Activated CD4-positive, alpha-beta memory T cell treated with anti-CD3 and anti-CD28 coated beads for 36 hours (primary cell): ENCODE results near the gene NIPAL1. TPM values are rescaled to one million over a fixed set of nuclear protein-coding genes. Genes with fewer than 3 reads are reported as not detected.

Experiments used
- CTCF ChIA-PET: fragments of 350-600 bp; sonication (Branson Sonifier 250); formaldehyde crosslinking; loops from one replicate; lab custom pipeline; 2021; ENCODE audit warnings: antibody characterized with exemption, inconsistent platforms; lab: Charles Lee
- POLR2A ChIA-PET: fragments of 350-600 bp; sonication (Branson Sonifier 250); formaldehyde crosslinking; loops from one replicate; lab custom pipeline; 2021; ENCODE audit warnings: antibody characterized with exemption; lab: Charles Lee
- DNase-seq: peaks from one replicate; pipeline ENCODE4 v3.0.0-alpha.2; 2020
- H3K27ac Mint-ChIP-seq: one replicate; pipeline ENCODE4 v1.8.0; 2021; ENCODE audit warnings: mixed read lengths
- H3K27me3 Mint-ChIP-seq: one replicate; pipeline ENCODE4 v1.8.0; 2021; ENCODE audit warnings: mixed read lengths
- H3K36me3 Mint-ChIP-seq: one replicate; pipeline ENCODE4 v1.8.0; 2021; ENCODE audit warnings: mixed read lengths
- H3K4me1 Mint-ChIP-seq: one replicate; pipeline ENCODE4 v1.8.0; 2021; ENCODE audit warnings: low read depth, mixed read lengths
- H3K4me3 Mint-ChIP-seq: one replicate; pipeline ENCODE4 v1.8.0; 2021; ENCODE audit warnings: mild to moderate bottlenecking, mixed read lengths
- H3K9me3 Mint-ChIP-seq: one replicate; pipeline ENCODE4 v1.8.0; 2021; ENCODE audit warnings: mixed read lengths
- intact Hi-C: fragments of 100-400 bp; cut with micrococcal nuclease; formaldehyde crosslinking; loops from one replicate; pipeline ENCODE4 v1.15.1; 2023
- total RNA-seq, 2 experiments: library from RNA; stranded (reverse); gene quantifications; one replicate each; pipeline ENCODE4 v1.2.3, GENCODE V29; 2021

The NIPAL1 gene
- total RNA-seq, 2 experiments from 2014 or later, result 1.3 to 1.9 TPM

GRCh38 chr4:48042979-48043461, 26.4 kb downstream of the NIPAL1 start:
- Mint-ChIP-seq H3K27ac (no peak overlapping the region), H3K4me3 (no peak overlapping the region), H3K36me3 (no peaks in the 10 kb centered on the region), H3K4me1 (peaks cover 63% of the 10 kb centered on the region), H3K27me3 (peaks cover 31% of the 10 kb centered on the region), H3K9me3 (no peaks in the 10 kb centered on the region)
- CTCF ChIA-PET, result interaction anchor here (0.9 to 10.1 kb wide), 4 partner anchors 9 to 44 kb away, joined by 3 to 87 read pairs (median 6); no protein-coding TSS in a partner anchor
- POLR2A ChIA-PET, result no interaction called here
- intact Hi-C loops, result no loop called here
- DNase-seq, result no peak

- Mint-ChIP-seq H3K27ac (no peak overlapping the region), H3K36me3 (no peaks in the 10 kb centered on the region), H3K4me3 (no peak overlapping the region), H3K27me3 (peaks cover 34% of the 10 kb centered on the region), H3K9me3 (no peaks in the 10 kb centered on the region), H3K4me1 (peaks cover 65% of the 10 kb centered on the region)
- CTCF ChIA-PET, result interaction anchor here (0.9 to 10.1 kb wide), 5 partner anchors 9 to 44 kb away, joined by 3 to 87 read pairs (median 4); no protein-coding TSS in a partner anchor
- intact Hi-C loops, result no loop called here
- POLR2A ChIA-PET, result no interaction called here
- DNase-seq, result no peak
These were observed 26.9 kb downstream of the NIPAL1 start for GRCh38 chr4:48043504-48043903.

GRCh38 chr4:48044298-48044697, 27.7 kb downstream of the NIPAL1 start:
- Mint-ChIP-seq H3K4me1 (peaks cover 65% of the 10 kb centered on the region), H3K27me3 (peaks cover 33% of the 10 kb centered on the region), H3K9me3 (no peaks in the 10 kb centered on the region), H3K27ac (no peak overlapping the region), H3K4me3 (no peak overlapping the region), H3K36me3 (no peaks in the 10 kb centered on the region)
- ChIA-PET POLR2A (no interaction called here), CTCF (interaction anchor here (1.3 to 10.1 kb wide), 3 partner anchors 10 to 25 kb away, joined by 3 to 87 read pairs (median 4); no protein-coding TSS in a partner anchor)
- no peak for DNase-seq
- intact Hi-C loops, result no loop called here

GRCh38 chr4:48046059-48046458, 29.5 kb downstream of the NIPAL1 start:
- POLR2A ChIA-PET, result interaction anchor here (1.1 kb wide), 1 partner anchor 19 kb away, joined by 3 read pairs; no protein-coding TSS in a partner anchor
- Mint-ChIP-seq H3K36me3 (no peaks in the 10 kb centered on the region), H3K27ac (no peak overlapping the region), H3K9me3 (no peaks in the 10 kb centered on the region), H3K27me3 (peaks cover 39% of the 10 kb centered on the region), H3K4me3 (no peak overlapping the region), H3K4me1 (peaks cover 61% of the 10 kb centered on the region)
- CTCF ChIA-PET, result interaction anchor here (0.5 to 10.1 kb wide), 7 partner anchors 12 to 229 kb away, joined by 3 to 87 read pairs (median 4); no protein-coding TSS in a partner anchor
- intact Hi-C loops, result loop anchor here (1.0 kb wide), 1 partner anchor 30 kb away; the partner anchor contains the start of genes CNGA1 and NIPAL1
- no peak for DNase-seq

GRCh38 chr4:48047421-48047844, 30.9 kb downstream of the NIPAL1 start:
- peak; percentile 91 for DNase-seq
- peaks cover 34% of the 10 kb centered on the region for H3K27me3 Mint-ChIP-seq
- H3K9me3 Mint-ChIP-seq, result no peaks in the 10 kb centered on the region
- H3K27ac Mint-ChIP-seq, result peak overlapping the region; percentile 15
- POLR2A ChIA-PET, result interaction anchor here (0.7 to 1.8 kb wide), 3 partner anchors 12 to 27 kb away, joined by 3 to 10 read pairs (median 6); no protein-coding TSS in a partner anchor
- CTCF ChIA-PET, result interaction anchor here (0.9 to 10.1 kb wide), 6 partner anchors 13 to 62 kb away, joined by 3 to 87 read pairs (median 4); no protein-coding TSS in a partner anchor
- intact Hi-C loops, result loop anchor here (1.0 kb wide), 4 partner anchors 11 to 56 kb away; no protein-coding TSS in a partner anchor
- no peak overlapping the region for H3K4me3 Mint-ChIP-seq
- H3K36me3 Mint-ChIP-seq, result no peaks in the 10 kb centered on the region
- peaks cover 52% of the 10 kb centered on the region for H3K4me1 Mint-ChIP-seq

- Mint-ChIP-seq H3K4me3 (no peak overlapping the region), H3K36me3 (no peaks in the 10 kb centered on the region), H3K4me1 (peaks cover 47% of the 10 kb centered on the region), H3K9me3 (no peaks in the 10 kb centered on the region), H3K27me3 (peaks cover 31% of the 10 kb centered on the region), H3K27ac (no peak overlapping the region)
- CTCF ChIA-PET, result interaction anchor here (0.9 to 10.1 kb wide), 6 partner anchors 13 to 61 kb away, joined by 3 to 87 read pairs (median 4); no protein-coding TSS in a partner anchor
- DNase-seq, result no peak
- POLR2A ChIA-PET, result interaction anchor here (0.7 to 1.8 kb wide), 2 partner anchors 12 to 17 kb away, joined by 6 to 10 read pairs; no protein-coding TSS in a partner anchor
- intact Hi-C loops, result loop anchor here (1.0 kb wide), 4 partner anchors 12 to 55 kb away; no protein-coding TSS in a partner anchor
These were observed 31.3 kb downstream of the NIPAL1 start for GRCh38 chr4:48047896-48048295.

- H3K4me3 Mint-ChIP-seq, result no peak overlapping the region
- intact Hi-C loops, result no loop called here
- H3K27me3 Mint-ChIP-seq, result peaks cover 22% of the 10 kb centered on the region
- H3K27ac Mint-ChIP-seq, result no peak overlapping the region
- CTCF ChIA-PET, result interaction anchor here (0.5 to 10.1 kb wide), 7 partner anchors 9 to 90 kb away, joined by 3 to 87 read pairs (median 3); no protein-coding TSS in a partner anchor
- H3K9me3 Mint-ChIP-seq, result no peaks in the 10 kb centered on the region
- H3K36me3 Mint-ChIP-seq, result no peaks in the 10 kb centered on the region
- peaks cover 34% of the 10 kb centered on the region for H3K4me1 Mint-ChIP-seq
- POLR2A ChIA-PET, result no interaction called here
- DNase-seq, result no peak
These were observed 32.9 kb downstream of the NIPAL1 start for GRCh38 chr4:48049483-48049882.

- ChIA-PET CTCF (interaction anchor here (0.6 to 10.1 kb wide), 4 partner anchors 15 to 48 kb away, joined by 3 to 87 read pairs (median 9); no protein-coding TSS in a partner anchor), POLR2A (no interaction called here)
- Mint-ChIP-seq H3K4me1 (peaks cover 21% of the 10 kb centered on the region), H3K4me3 (no peak overlapping the region), H3K27ac (no peak overlapping the region), H3K36me3 (no peaks in the 10 kb centered on the region), H3K27me3 (peaks cover 14% of the 10 kb centered on the region), H3K9me3 (no peaks in the 10 kb centered on the region)
- DNase-seq, result no peak
- intact Hi-C loops, result no loop called here
These were observed 34.5 kb downstream of the NIPAL1 start for GRCh38 chr4:48051078-48051477.

GRCh38 chr4:48058617-48059530, 42.3 kb downstream of the NIPAL1 start:
- CTCF ChIA-PET, result no interaction called here
- Mint-ChIP-seq H3K36me3 (peaks cover 16% of the 10 kb centered on the region), H3K4me1 (peaks cover 8% of the 10 kb centered on the region), H3K9me3 (peaks cover 25% of the 10 kb centered on the region), H3K27ac (no peak overlapping the region), H3K4me3 (no peak overlapping the region), H3K27me3 (no peaks in the 10 kb centered on the region)
- POLR2A ChIA-PET, result no interaction called here
- no peak for DNase-seq
- intact Hi-C loops, result no loop called here

- CTCF ChIA-PET, result interaction anchor here (0.7 to 2.7 kb wide), 4 partner anchors 9 to 31 kb away, joined by 3 to 16 read pairs (median 6); no protein-coding TSS in a partner anchor
These were observed 47.8 kb downstream of the NIPAL1 start for GRCh38 chr4:48064349-48064748.

GRCh38 chr4:48065587-48066052, 49.0 kb downstream of the NIPAL1 start:
- intact Hi-C loops, result loop anchor here (1.0 to 5.0 kb wide), 3 partner anchors 18 to 37 kb away; no protein-coding TSS in a partner anchor
- Mint-ChIP-seq H3K36me3 (peaks cover 36% of the 10 kb centered on the region), H3K4me1 (peaks cover 21% of the 10 kb centered on the region), H3K27me3 (no peaks in the 10 kb centered on the region), H3K27ac (no peak overlapping the region), H3K9me3 (peaks cover 21% of the 10 kb centered on the region), H3K4me3 (no peak overlapping the region)
- POLR2A ChIA-PET, result interaction anchor here (1.1 to 2.2 kb wide), 4 partner anchors 18 to 32 kb away, joined by 3 to 9 read pairs (median 4); no protein-coding TSS in a partner anchor
- peak; percentile 20 for DNase-seq
- CTCF ChIA-PET, result interaction anchor here (0.6 to 2.7 kb wide), 16 partner anchors 8 to 74 kb away, joined by 3 to 16 read pairs (median 4); no protein-coding TSS in a partner anchor

More at GRCh38 chr4:48064349-48064748, 47.8 kb downstream of the NIPAL1 start:
- DNase-seq, result no peak
- Mint-ChIP-seq H3K27me3 (no peaks in the 10 kb centered on the region), H3K9me3 (peaks cover 25% of the 10 kb centered on the region), H3K4me1 (peaks cover 21% of the 10 kb centered on the region), H3K36me3 (peaks cover 34% of the 10 kb centered on the region), H3K4me3 (no peak overlapping the region), H3K27ac (no peak overlapping the region)
- POLR2A ChIA-PET, result interaction anchor here (2.2 kb wide), 1 partner anchor 17 kb away, joined by 6 read pairs; no protein-coding TSS in a partner anchor
- intact Hi-C loops, result no loop called here
